HL-60/S4 treated with retinoic acid at 250 ng/mL for 4 days and 3 days (cell line): ENCODE data around the gene PHOSPHO1.
"Not testable (repeated sequence)": the region's sequence is repeated elsewhere in the genome, so short reads cannot be mapped to it uniquely, and the experiment has no call there.

Experiments used
- in situ Hi-C: fragments of 300-500 bp; cut with MboI; formaldehyde crosslinking; loops from 2 replicates; pipeline ENCODE4 v1.7.0; 2022; ENCODE audit warnings: low sequenced_read_pairs

Gene PHOSPHO1

GRCh38 chr17:49230636-49231562 lies at the start of gene PHOSPHO1:
PHOSPHO1 (minus strand) TSS chr17:49230787; CDS start chr17:49226691, 4,096 bp downstream.
- in situ Hi-C loops = no loop called here

GRCh38 chr17:49280061-49280460 lies 49.5 kb upstream of the PHOSPHO1 start:
- in situ Hi-C loops = no loop called here

- in situ Hi-C loops = not testable (repeated sequence)
Observed at GRCh38 chr17:49279263-49280015, 48.9 kb upstream of the PHOSPHO1 start.

GRCh38 chr17:49278076-49278475 lies 47.5 kb upstream of the PHOSPHO1 start:
- in situ Hi-C loops = no loop called here

GRCh38 chr17:49277638-49278037 lies 47.1 kb upstream of the PHOSPHO1 start:
- in situ Hi-C loops = no loop called here

- in situ Hi-C loops = not testable (repeated sequence)
Observed at GRCh38 chr17:49275981-49276380, 45.4 kb upstream of the PHOSPHO1 start.

GRCh38 chr17:49269356-49269755 lies 38.8 kb upstream of the PHOSPHO1 start:
- in situ Hi-C loops = no loop called here

- in situ Hi-C loops = no loop called here
Observed at GRCh38 chr17:49267912-49268311, 37.3 kb upstream of the PHOSPHO1 start.

- in situ Hi-C loops = no loop called here
Observed at GRCh38 chr17:49266233-49266632, 35.6 kb upstream of the PHOSPHO1 start.

- in situ Hi-C loops = not testable (repeated sequence)
Observed at GRCh38 chr17:49261540-49261939, 31.0 kb upstream of the PHOSPHO1 start.

- in situ Hi-C loops = no loop called here
Observed at GRCh38 chr17:49260817-49261291, 30.3 kb upstream of the PHOSPHO1 start.

- in situ Hi-C loops = no loop called here
Observed at GRCh38 chr17:49260011-49260816, 29.6 kb upstream of the PHOSPHO1 start.

- in situ Hi-C loops = no loop called here
Observed at GRCh38 chr17:49259663-49260010, 29.1 kb upstream of the PHOSPHO1 start.

- in situ Hi-C loops = no loop called here
Observed at GRCh38 chr17:49258394-49258793, 27.8 kb upstream of the PHOSPHO1 start.

GRCh38 chr17:49255125-49255524 lies 24.5 kb upstream of the PHOSPHO1 start:
- in situ Hi-C loops = no loop called here

- in situ Hi-C loops = no loop called here
Observed at GRCh38 chr17:49254066-49254465, 23.5 kb upstream of the PHOSPHO1 start.

GRCh38 chr17:49252148-49252695 lies 21.6 kb upstream of the PHOSPHO1 start:
- in situ Hi-C loops = no loop called here

- in situ Hi-C loops = no loop called here
Observed at GRCh38 chr17:49249890-49250522, 19.4 kb upstream of the PHOSPHO1 start.

- in situ Hi-C loops = no loop called here
Observed at GRCh38 chr17:49249292-49249794, 18.8 kb upstream of the PHOSPHO1 start.

GRCh38 chr17:49247944-49248343 lies 17.4 kb upstream of the PHOSPHO1 start:
- in situ Hi-C loops = no loop called here
